ENCODE data around the gene NLGN3.
A peak's percentile ranks its signal among the peaks of the same experiment; 100 is the strongest.

The NLGN3 gene

DNA sequence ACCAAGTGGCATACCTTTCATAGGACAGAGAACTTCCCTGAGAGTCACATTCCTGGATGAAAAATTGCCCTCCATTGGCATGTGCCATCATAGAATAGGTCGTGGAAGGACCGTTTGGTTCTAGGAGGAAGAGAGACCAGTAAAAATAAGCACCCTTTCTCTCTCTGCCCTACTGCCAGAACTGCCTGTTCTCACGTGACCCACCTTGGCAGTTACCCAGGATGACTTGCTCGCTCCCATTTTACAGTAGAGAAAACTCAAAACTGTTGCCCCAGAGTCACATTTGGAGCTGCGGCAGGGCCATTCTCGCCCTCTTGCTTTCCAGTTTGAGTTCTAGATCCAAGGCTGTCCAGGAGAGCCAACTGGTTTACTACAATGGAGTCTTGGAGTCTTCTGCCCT lies 1.1 kb upstream of the NLGN3 start:
- Histone ChIP-seq H3K27ac (peak overlapping the region; percentile 43), H3K4me3 (ENCODE audit: low read depth in 1 of 2, low read length in 1 of 2) (no peak overlapping the region), H3K9me3 (no peaks in the 10 kb centered on the region), H3K4me1 (ENCODE audit: control insufficient read depth in 1 of 2, insufficient read depth in 1 of 2, low read depth in 1 of 2, low read length in 1 of 2) (peaks cover 11 to 13% of the 10 kb centered on the region in 2 experiments), H3K27me3 (no peaks in the 10 kb centered on the region), H3K36me3 (peaks cover 47% of the 10 kb centered on the region)
- TF ChIP-seq, protein P1, sequence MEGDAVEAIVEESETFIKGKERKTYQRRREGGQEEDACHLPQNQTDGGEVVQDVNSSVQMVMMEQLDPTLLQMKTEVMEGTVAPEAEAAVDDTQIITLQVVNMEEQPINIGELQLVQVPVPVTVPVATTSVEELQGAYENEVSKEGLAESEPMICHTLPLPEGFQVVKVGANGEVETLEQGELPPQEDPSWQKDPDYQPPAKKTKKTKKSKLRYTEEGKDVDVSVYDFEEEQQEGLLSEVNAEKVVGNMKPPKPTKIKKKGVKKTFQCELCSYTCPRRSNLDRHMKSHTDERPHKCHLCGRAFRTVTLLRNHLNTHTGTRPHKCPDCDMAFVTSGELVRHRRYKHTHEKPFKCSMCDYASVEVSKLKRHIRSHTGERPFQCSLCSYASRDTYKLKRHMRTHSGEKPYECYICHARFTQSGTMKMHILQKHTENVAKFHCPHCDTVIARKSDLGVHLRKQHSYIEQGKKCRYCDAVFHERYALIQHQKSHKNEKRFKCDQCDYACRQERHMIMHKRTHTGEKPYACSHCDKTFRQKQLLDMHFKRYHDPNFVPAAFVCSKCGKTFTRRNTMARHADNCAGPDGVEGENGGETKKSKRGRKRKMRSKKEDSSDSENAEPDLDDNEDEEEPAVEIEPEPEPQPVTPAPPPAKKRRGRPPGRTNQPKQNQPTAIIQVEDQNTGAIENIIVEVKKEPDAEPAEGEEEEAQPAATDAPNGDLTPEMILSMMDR (IDR thresholded peaks at IDR 0.05), result no peak

DNA sequence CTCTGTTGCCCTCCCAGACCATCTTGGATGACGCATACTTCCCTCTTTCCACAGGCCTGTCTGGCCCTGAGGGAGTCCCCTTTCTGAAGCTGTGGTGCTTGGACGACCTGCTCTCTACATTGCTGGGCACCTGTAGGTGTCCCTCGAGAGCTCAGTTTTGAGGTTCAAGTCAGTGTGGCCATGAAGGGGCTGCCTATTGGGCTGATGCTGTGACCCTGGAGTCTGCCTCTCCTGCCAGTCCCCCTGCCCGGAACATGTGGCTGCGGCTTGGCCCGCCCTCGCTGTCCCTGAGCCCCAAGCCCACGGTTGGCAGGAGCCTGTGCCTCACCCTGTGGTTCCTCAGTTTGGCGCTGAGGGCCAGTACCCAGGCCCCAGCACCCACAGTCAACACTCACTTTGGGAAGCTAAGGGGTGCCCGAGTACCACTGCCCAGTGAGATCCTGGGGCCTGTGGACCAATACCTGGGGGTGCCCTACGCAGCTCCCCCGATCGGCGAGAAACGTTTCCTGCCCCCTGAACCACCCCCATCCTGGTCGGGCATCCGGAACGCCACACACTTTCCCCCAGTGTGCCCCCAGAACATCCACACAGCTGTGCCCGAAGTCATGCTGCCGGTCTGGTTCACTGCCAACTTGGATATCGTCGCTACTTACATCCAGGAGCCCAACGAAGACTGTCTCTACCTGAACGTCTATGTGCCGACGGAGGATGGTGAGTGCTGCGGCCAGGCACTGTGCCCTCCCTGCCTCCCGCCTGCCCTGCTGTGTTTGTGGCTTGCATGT lies 3.0 kb downstream of the NLGN3 start:
- no peaks in the 10 kb centered on the region for H3K27me3 ChIP-seq
- peaks cover 9% of the 10 kb centered on the region for H3K36me3 ChIP-seq
- no peaks in the 10 kb centered on the region for H3K9me3 ChIP-seq
- H3K4me1 ChIP-seq (ENCODE audit: control insufficient read depth in 1 of 2, insufficient read depth in 1 of 2, low read depth in 1 of 2, low read length in 1 of 2), result peaks cover 11 to 13% of the 10 kb centered on the region in 2 experiments
- no peak overlapping the region for H3K27ac ChIP-seq
- H3K4me3 ChIP-seq (ENCODE audit: low read depth in 1 of 2, low read length in 1 of 2), result no peak overlapping the region
- TF ChIP-seq, protein P1 (IDR thresholded peaks at IDR 0.05), result no peak

DNA sequence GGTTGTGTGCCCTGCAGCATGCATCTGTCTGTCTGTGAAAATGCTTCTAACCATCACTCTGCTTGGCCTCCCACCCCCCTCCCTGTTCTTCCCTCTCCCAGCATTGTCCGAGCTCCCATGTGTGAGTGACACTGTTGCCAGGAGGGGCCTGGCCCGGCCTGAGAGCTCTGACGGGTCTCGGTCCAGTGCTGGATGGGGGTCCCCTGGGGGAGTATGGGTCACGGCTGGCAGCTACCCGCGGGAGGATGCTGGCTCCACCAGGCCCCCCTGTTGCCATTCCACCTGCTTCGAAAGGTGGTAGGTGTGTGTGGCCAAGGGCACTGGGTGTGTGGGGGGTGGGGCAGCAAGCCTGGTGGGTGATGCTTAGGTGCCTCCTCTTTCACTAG lies 3.6 kb downstream of the NLGN3 start:
- Histone ChIP-seq H3K27me3 (no peaks in the 10 kb centered on the region), H3K27ac (no peak overlapping the region), H3K4me3 (ENCODE audit: low read depth in 1 of 2, low read length in 1 of 2) (no peak overlapping the region), H3K36me3 (peaks cover 3% of the 10 kb centered on the region), H3K4me1 (ENCODE audit: control insufficient read depth in 1 of 2, insufficient read depth in 1 of 2, low read depth in 1 of 2, low read length in 1 of 2) (peaks cover 11 to 13% of the 10 kb centered on the region in 2 experiments), H3K9me3 (no peaks in the 10 kb centered on the region)
- TF ChIP-seq, protein P1 (IDR thresholded peaks at IDR 0.05), result no peak

DNA sequence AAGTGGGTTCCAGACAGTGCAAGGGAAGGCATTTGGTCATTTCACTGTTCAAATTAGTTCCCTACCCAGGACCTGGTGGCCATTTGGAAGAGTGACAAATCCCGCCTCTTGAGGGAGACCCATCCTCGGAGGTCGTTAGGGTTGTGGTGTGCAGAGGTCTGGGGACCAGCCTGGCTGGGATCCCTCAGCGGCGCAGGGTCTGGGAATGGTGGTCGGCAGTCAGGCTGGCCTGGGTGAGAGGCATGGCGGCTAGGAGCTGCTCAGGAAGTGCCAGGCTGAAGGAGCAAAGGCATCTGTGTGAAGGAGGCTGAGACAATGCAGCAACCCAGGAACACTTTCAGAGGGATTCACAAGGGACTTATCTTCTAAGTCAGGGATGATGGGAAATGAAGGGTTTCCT lies 6.7 kb downstream of the NLGN3 start:
- Histone ChIP-seq H3K9me3 (no peaks in the 10 kb centered on the region), H3K27me3 (no peaks in the 10 kb centered on the region), H3K36me3 (peaks cover 9% of the 10 kb centered on the region), H3K27ac (no peak overlapping the region), H3K4me3 (ENCODE audit: low read depth in 1 of 2, low read length in 1 of 2) (no peak overlapping the region), H3K4me1 (ENCODE audit: control insufficient read depth in 1 of 2, insufficient read depth in 1 of 2, low read depth in 1 of 2, low read length in 1 of 2) (peaks cover 2 to 3% of the 10 kb centered on the region in 2 experiments)
- TF ChIP-seq, protein P1 (IDR thresholded peaks at IDR 0.05), result no peak

DNA sequence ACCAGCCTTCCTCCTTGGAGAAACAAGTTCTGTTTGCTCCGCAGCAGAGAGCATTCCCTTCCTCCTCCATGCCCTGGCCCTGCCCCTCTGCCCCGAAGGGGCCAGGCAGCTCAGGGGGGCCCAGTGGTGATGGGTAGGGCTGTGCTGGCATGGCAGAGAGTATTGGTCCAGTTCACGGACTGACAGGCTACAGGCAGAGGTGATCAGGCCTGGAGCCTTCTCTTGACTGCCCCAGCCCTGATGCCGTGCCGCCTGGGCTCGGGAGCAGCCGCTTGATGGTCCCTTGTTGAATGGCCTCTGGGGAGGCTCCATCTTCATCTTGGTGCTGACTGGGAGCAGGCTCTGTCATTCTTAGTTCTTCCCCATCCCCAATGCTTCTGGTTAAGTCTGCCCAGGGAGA lies 9.6 kb downstream of the NLGN3 start:
- Histone ChIP-seq H3K36me3 (peaks cover 13% of the 10 kb centered on the region), H3K4me1 (ENCODE audit: control insufficient read depth in 1 of 2, insufficient read depth in 1 of 2, low read depth in 1 of 2, low read length in 1 of 2) (no peaks in the 10 kb centered on the region), H3K27me3 (no peaks in the 10 kb centered on the region), H3K27ac (no peak overlapping the region), H3K9me3 (no peaks in the 10 kb centered on the region), H3K4me3 (ENCODE audit: low read depth in 1 of 2, low read length in 1 of 2) (no peak overlapping the region)
- TF ChIP-seq, protein P1 (IDR thresholded peaks at IDR 0.05), result no peak
